Liver (tissue), 9 donors: ENCODE results near the gene OVCH1. TPM values are rescaled to one million over a fixed set of nuclear protein-coding genes. Genes with fewer than 3 reads are reported as not detected.

Source experiments
- DNase-seq: peaks from one replicate; pipeline ENCODE4 v3.0.0-alpha.2; 2017; ENCODE audit warnings: low spot score
- H3K27ac ChIP-seq, 2 donors: one replicate each; pipeline ENCODE4 v1.7.0; 2013; ENCODE audit warnings: inconsistent platforms in 2 of 2, low read length in 2 of 2, control low read depth in 1 of 2, low read depth in 1 of 2, mild to moderate bottlenecking in 1 of 2
- H3K27me3 ChIP-seq, 4 donors: one replicate each; pipeline versions ENCODE4 v1.6.1 to v1.7.0; 2013; ENCODE audit warnings: low read length in 3 of 4, inconsistent platforms in 1 of 4, mild to moderate bottlenecking in 1 of 4, moderate library complexity in 1 of 4; ENCODE audit not compliant: control insufficient read depth in 4 of 4, insufficient read depth in 4 of 4
- H3K36me3 ChIP-seq, 4 donors: one replicate each; pipeline versions ENCODE4 v1.6.1 to v1.7.0; 2013; ENCODE audit warnings: low read length in 3 of 4, mild to moderate bottlenecking in 3 of 4, low read depth in 1 of 4, moderate library complexity in 1 of 4; ENCODE audit not compliant: control insufficient read depth in 4 of 4, insufficient read depth in 3 of 4
- H3K4me1 ChIP-seq, 4 donors: one replicate each; pipeline versions ENCODE4 v1.6.1 to v1.7.0; 2013; ENCODE audit warnings: low read length in 3 of 4, mild to moderate bottlenecking in 3 of 4, moderate library complexity in 1 of 4; ENCODE audit not compliant: control insufficient read depth in 4 of 4, insufficient read depth in 4 of 4
- H3K4me3 ChIP-seq, 3 donors: one replicate each; pipeline versions ENCODE4 v1.6.1 to v1.7.0; 2013; ENCODE audit warnings: low read length in 3 of 3, control low read depth in 1 of 3, low read depth in 1 of 3, mild to moderate bottlenecking in 1 of 3
- H3K9ac ChIP-seq, 2 donors: one replicate each; pipeline ENCODE4 v1.7.0; 2013; ENCODE audit warnings: low read length in 2 of 2, mild to moderate bottlenecking in 2 of 2, moderate library complexity in 2 of 2, control low read depth in 1 of 2, low read depth in 1 of 2
- H3K9me3 ChIP-seq, 4 donors: one replicate each; pipeline versions ENCODE4 v1.6.1 to v1.7.0; 2013; ENCODE audit warnings: low read length in 3 of 4; ENCODE audit not compliant: control insufficient read depth in 4 of 4
- CTCF ChIP-seq: fragments of 150-350 bp; IDR thresholded peaks from 2 replicates; pipeline ENCODE4 v1.5.1; 2017; ENCODE audit warnings: improper control_type of control experiment, low read depth, low read length; ENCODE audit not compliant: missing input control
- EGR1 ChIP-seq, 2 donors: IDR thresholded peaks; 2 replicates each; pipeline ENCODE4 v1.6.1; 2016 to 2018; ENCODE audit warnings: antibody characterized with exemption in 2 of 2, low read depth in 2 of 2
- FOXA2 ChIP-seq: IDR thresholded peaks from 2 replicates; pipeline ENCODE4 v1.6.1; 2016; ENCODE audit warnings: antibody characterized with exemption
- HNF4A ChIP-seq, 2 donors: conservative IDR thresholded peaks; 2 replicates each; pipeline ENCODE4 v1.6.1; 2016; ENCODE audit warnings: antibody characterized with exemption in 2 of 2, mild to moderate bottlenecking in 2 of 2
- HNF4G ChIP-seq: IDR thresholded peaks from 2 replicates; pipeline ENCODE4 v1.6.1; 2016; ENCODE audit warnings: antibody characterized with exemption
- JUND ChIP-seq, 2 donors: IDR thresholded peaks; 2 replicates each; pipeline ENCODE4 v1.6.1; 2016; ENCODE audit warnings: antibody characterized with exemption in 2 of 2
- NR2F2 ChIP-seq: IDR thresholded peaks from 2 replicates; pipeline ENCODE4 v1.6.1; 2016; ENCODE audit warnings: antibody characterized with exemption
- RAD21 ChIP-seq, 2 donors: IDR thresholded peaks; 2 replicates each; pipeline ENCODE4 v1.6.1; 2016; ENCODE audit warnings: antibody characterized with exemption in 2 of 2, mild to moderate bottlenecking in 2 of 2
- SP1 ChIP-seq: IDR thresholded peaks from 2 replicates; pipeline ENCODE4 v1.6.1; 2018; ENCODE audit warnings: antibody characterized with exemption, mild to moderate bottlenecking
- TAF1 ChIP-seq: conservative IDR thresholded peaks from 2 replicates; pipeline ENCODE4 v1.6.1; 2016; ENCODE audit warnings: antibody characterized with exemption, mild to moderate bottlenecking
- YY1 ChIP-seq: IDR thresholded peaks from 2 replicates; pipeline ENCODE4 v1.6.1; 2016; ENCODE audit warnings: antibody characterized with exemption, mild to moderate bottlenecking
- ZBTB33 ChIP-seq: IDR thresholded peaks from 2 replicates; pipeline ENCODE4 v1.6.1; 2016; ENCODE audit warnings: antibody characterized with exemption
- WGBS: extraction: QIAGEN DNeasy Blood & Tissue Kit; methylation state at CpG from one replicate; pipeline ENCODE4 v1.1.7; 2013; 5-methylcytosine and 5-hydroxymethylcytosine counted together
- polyA plus RNA-seq, 2 donors: library from polyadenylated mRNA; stranded (reverse) in 1 of 2; unstranded in 1 of 2; fragments of 200-250 nt in 1 of 2; fragments of >200 nt in 1 of 2; fragmentation: Nextera tagmentation in 1 of 2; extraction: Ambion mirVana in 1 of 2; gene quantifications; one replicate each; pipeline versions ENCODE4 v1.2.1 to v1.2.3, GENCODE V29; 2013 to 2015
- total RNA-seq, 2 donors: library from RNA; depleted of rRNA; stranded (reverse); fragments of >200 nt; gene quantifications; one replicate each; pipeline ENCODE4 v1.2.3, GENCODE V29; 2014
- TF ChIP-seq, protein P1 (sequence below): IDR thresholded peaks from 2 replicates; pipeline ENCODE4 v1.6.1; 2016; ENCODE audit warnings: antibody characterized with exemption
- TF ChIP-seq, protein P2 (sequence below): IDR thresholded peaks from 2 replicates; pipeline ENCODE4 v1.6.1; 2016; ENCODE audit warnings: antibody characterized with exemption
- donor health status: healthy.
- donor health status: healthy.
- donor health status: healthy.
- donor health status: healthy.
- donor health status: healthy.

The OVCH1 gene
- total and polyA plus RNA-seq, 4 donors, result 0.08 TPM; not detected in 3

DNA sequence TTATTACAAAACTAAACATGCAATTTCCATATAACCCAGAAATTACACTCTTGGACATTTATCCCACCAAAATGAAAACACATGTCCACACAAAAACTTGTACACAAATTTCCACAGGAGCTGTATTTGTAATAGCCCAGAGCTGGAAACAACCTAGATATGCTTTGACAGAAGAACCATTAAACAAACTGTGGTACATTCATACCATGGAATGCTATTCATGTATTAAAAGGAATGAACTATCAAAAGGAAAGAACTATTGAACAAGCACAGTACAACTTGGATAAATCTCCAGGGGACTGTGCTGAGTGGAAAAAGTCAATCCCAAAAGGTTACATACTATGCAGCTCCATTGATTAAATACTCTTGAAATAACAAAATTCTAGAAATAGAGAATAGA, 80.7 kb downstream of the OVCH1 start (continued):
- no peak for TF ChIP-seq ZBTB33

DNA sequence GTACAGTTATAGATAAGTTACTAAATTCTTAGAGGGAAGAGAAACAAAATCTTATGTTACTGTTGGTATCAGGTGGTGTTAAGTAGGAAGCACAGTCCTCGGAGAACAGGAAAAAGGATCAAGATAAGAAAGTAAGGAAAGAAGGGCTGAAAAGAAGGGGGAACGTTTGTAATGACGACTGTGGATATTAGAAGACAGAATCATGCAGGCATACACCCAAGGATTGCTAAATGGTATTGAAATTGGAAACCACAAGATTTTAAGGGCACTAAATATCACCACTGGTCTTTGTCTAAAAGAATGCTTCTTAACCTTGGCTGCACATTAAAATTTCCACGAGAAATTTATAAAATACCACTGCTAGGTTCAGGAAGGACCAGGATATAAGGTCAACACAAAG, 82.4 kb downstream of the OVCH1 start:
- H3K4me1 ChIP-seq, result no peaks in the 10 kb centered on the region
- TF ChIP-seq FOXA2 (no peak), NR2F2 (no peak), YY1 (no peak), JUND (IDR thresholded peaks at IDR 0.05) (no peak), CTCF (no peak)
- H3K9me3 ChIP-seq, result no peaks in the 10 kb centered on the region
- H3K36me3 ChIP-seq, result no peaks in the 10 kb centered on the region
- H3K9ac ChIP-seq, result no peak overlapping the region
- H3K27ac ChIP-seq, result no peak overlapping the region
- no peak for DNase-seq
- H3K27me3 ChIP-seq, result no peaks in the 10 kb centered on the region
- WGBS, result 51% methylated on average over 4 of the region's 4 CpGs
- H3K4me3 ChIP-seq, result no peak overlapping the region

- Histone ChIP-seq H3K9me3 (no peaks in the 10 kb centered on the region), H3K4me3 (no peak overlapping the region), H3K36me3 (no peaks in the 10 kb centered on the region), H3K27me3 (no peaks in the 10 kb centered on the region), H3K4me1 (no peaks in the 10 kb centered on the region), H3K9ac (no peak overlapping the region), H3K27ac (no peak overlapping the region)
- DNase-seq, result no peak
- TF ChIP-seq SP1 (no peak), RAD21 (IDR thresholded peaks at IDR 0.05) (no peak), HNF4A (conservative IDR thresholded peaks at IDR 0.05) (no peak), HNF4G (no peak), EGR1 (IDR thresholded peaks at IDR 0.05; ENCODE audit: low read depth in 2 of 2) (no peak), JUND (IDR thresholded peaks at IDR 0.05) (no peak), CTCF (no peak), TAF1 (no peak)
- TF ChIP-seq, protein P1, sequence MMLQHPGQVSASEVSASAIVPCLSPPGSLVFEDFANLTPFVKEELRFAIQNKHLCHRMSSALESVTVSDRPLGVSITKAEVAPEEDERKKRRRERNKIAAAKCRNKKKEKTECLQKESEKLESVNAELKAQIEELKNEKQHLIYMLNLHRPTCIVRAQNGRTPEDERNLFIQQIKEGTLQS, result no peak
- TF ChIP-seq, protein P2, sequence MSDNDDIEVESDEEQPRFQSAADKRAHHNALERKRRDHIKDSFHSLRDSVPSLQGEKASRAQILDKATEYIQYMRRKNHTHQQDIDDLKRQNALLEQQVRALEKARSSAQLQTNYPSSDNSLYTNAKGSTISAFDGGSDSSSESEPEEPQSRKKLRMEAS, result no peak
Measured at GRCh38 chr12:29414368-29414767, 83.1 kb downstream of the OVCH1 start.
